ENCODE measurements around the gene C3orf33. TPM values are rescaled to one million over a fixed set of nuclear protein-coding genes. Genes with fewer than 3 reads are reported as not detected.

The C3orf33 gene
- total RNA-seq, 1 donor from 2014 or later = 3.6 TPM

DNA sequence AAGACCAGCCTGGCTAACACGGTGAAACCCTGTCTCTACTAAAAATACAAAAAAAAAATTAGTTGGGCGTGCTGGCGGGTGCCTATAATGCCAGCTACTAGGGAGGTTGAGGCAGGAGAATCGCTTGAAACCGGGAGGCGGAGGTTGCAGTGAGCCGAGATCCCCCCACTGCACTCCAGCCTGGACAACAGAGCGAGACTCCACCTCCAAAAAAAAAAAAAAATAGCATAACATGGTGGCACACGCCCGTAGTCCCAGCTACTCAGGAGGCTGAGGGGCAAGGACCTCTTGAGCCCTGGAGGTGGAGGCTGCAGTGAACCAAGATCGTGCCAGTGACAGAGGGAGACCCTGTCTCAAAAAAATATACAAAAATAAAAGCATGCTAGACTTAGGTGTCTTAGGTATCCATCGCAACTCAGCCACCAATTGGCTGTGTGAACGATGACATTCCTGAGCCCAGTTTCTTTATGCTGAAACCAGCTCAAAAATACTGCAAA, 67.5 kb downstream of the C3orf33 start:
- H3K27me3 ChIP-seq (ENCODE audit: low read depth) = peaks cover 16% of the 10 kb centered on the region
- H3K36me3 ChIP-seq = no peaks in the 10 kb centered on the region
- H3K4me3 ChIP-seq = peak overlapping the region; percentile 27
- intact Hi-C loops (cut with DNase I) = no loop called here
- no peaks in the 10 kb centered on the region for H3K9me3 ChIP-seq
- peaks cover 21% of the 10 kb centered on the region for H3K4me1 ChIP-seq
- peak in 1 of 2 donors; percentile 11 for ATAC-seq
- H3K27ac ChIP-seq = peak overlapping the region; percentile 74
- TF ChIP-seq, protein P1, sequence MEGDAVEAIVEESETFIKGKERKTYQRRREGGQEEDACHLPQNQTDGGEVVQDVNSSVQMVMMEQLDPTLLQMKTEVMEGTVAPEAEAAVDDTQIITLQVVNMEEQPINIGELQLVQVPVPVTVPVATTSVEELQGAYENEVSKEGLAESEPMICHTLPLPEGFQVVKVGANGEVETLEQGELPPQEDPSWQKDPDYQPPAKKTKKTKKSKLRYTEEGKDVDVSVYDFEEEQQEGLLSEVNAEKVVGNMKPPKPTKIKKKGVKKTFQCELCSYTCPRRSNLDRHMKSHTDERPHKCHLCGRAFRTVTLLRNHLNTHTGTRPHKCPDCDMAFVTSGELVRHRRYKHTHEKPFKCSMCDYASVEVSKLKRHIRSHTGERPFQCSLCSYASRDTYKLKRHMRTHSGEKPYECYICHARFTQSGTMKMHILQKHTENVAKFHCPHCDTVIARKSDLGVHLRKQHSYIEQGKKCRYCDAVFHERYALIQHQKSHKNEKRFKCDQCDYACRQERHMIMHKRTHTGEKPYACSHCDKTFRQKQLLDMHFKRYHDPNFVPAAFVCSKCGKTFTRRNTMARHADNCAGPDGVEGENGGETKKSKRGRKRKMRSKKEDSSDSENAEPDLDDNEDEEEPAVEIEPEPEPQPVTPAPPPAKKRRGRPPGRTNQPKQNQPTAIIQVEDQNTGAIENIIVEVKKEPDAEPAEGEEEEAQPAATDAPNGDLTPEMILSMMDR (IDR thresholded peaks at IDR 0.05) = no peak
- no peak for DNase-seq

DNA sequence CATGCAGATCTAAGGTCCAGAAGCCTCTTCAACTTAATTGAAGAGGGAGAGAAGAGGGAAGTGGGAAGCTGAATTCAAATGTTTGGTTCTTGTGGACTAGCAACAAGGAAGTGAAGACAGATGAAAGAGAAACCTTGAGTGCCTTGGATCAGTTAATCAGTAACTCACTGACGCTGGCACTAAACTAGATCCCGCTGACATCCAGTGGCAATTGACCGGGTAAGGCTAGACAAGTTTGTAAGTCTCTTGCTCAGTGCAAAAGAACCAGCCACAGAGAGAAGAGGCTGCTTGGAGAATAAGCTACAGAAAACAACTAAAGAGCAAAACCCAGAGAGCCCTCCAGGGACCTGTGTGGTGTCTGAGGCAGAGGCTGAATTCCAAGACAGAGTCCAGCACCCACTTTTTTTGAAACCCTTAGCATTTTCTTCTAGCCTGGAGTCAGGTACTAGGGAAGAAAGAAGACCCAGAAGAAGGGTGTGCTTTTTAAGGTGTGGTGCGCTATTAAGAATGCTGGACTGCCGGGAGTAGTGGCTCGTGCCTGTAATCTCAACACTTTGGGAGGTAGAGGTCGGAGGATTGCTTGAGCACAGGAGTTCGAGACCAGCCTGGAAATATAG, 68.1 kb downstream of the C3orf33 start:
- TF ChIP-seq, protein P1 (IDR thresholded peaks at IDR 0.05) = no peak
- peak overlapping the region; percentile 27 for H3K4me3 ChIP-seq
- peak overlapping the region; percentile 74 for H3K27ac ChIP-seq
- H3K4me1 ChIP-seq = peaks cover 17% of the 10 kb centered on the region
- ATAC-seq = peak; percentile 94 to 95
- no peak for DNase-seq
- intact Hi-C loops (cut with DNase I) = no loop called here
- no peaks in the 10 kb centered on the region for H3K9me3 ChIP-seq
- H3K27me3 ChIP-seq (ENCODE audit: low read depth) = peaks cover 10% of the 10 kb centered on the region
- no peaks in the 10 kb centered on the region for H3K36me3 ChIP-seq

DNA sequence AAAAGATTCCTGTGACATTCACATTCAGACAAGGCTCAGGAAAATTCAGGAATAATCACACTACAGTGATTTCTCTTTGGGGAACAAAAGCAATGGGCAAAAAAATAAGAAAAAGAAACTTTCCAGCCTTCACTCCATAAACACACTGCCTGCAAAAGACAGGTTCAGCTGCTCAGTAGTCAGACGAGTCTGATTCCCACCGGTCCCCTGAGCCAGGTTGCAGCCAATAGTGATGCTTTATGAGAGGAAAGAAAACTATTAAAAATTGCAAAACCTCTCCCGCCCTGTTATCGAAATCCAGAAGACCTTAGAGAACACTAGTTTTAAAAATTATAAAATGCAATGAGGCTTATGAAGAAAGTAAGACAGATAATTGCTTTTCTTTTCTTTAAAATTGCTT, 69.7 kb downstream of the C3orf33 start:
- DNase-seq (no peak), ATAC-seq (no peak)
- Histone ChIP-seq H3K4me1 (peaks cover 10% of the 10 kb centered on the region), H3K4me3 (no peak overlapping the region), H3K36me3 (no peaks in the 10 kb centered on the region), H3K27ac (peak overlapping the region; percentile 74), H3K27me3 (ENCODE audit: low read depth) (no peaks in the 10 kb centered on the region), H3K9me3 (no peaks in the 10 kb centered on the region)
- TF ChIP-seq, protein P1 (IDR thresholded peaks at IDR 0.05) = no peak
- intact Hi-C loops (cut with DNase I) = no loop called here

DNA sequence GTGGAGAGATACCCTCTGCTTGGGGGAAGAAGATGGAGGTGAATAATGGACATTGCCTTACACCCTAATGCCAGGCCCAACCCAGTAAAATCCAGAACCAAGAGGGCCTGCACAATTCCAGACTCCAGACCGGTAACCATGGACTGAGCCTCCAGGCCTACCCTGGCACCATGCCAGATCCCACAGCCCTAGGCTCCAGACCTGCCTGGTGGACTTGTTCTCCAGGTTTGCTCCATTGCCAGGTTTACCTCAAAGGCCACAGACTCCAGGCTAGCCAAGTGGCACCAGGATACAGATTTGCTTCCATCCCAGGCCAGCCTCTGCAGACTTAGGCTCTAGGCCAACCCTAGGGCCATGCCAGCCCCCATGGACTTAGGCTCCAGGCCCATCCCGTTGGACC, 75.2 kb downstream of the C3orf33 start:
- no peak overlapping the region for H3K4me3 ChIP-seq
- no peaks in the 10 kb centered on the region for H3K27me3 ChIP-seq (ENCODE audit: low read depth)
- H3K4me1 ChIP-seq = no peaks in the 10 kb centered on the region
- no peak for DNase-seq
- ATAC-seq = peak in 1 of 2 donors; percentile 21
- H3K27ac ChIP-seq = no peak overlapping the region
- intact Hi-C loops (cut with DNase I) = no loop called here
- H3K9me3 ChIP-seq = no peaks in the 10 kb centered on the region
- H3K36me3 ChIP-seq = no peaks in the 10 kb centered on the region
- TF ChIP-seq, protein P1 (IDR thresholded peaks at IDR 0.05) = no peak

DNA sequence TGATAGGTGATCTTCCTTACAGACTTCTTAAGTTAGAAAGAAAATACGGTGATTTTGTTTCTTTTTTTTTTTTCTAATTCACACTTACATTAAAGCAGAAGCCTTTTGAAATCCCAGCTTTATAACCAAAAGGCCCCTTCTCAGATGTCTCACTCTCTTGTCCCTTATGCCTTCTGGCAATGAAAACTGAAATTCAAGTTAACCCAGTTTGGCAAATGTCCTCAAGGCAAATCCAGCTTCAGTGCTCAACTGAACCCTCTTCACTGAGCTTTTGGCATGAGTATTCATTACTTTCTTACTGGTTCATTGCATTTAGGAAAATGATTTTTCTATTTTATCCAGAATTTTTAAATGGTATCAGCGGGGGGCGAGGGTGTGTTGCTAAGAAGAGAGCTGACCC, 78.2 kb downstream of the C3orf33 start:
- intact Hi-C loops (cut with DNase I) = no loop called here

More for the DNA sequence above, 78.2 kb downstream of the C3orf33 start:
- H3K4me3 ChIP-seq = no peak overlapping the region
- no peak overlapping the region for H3K27ac ChIP-seq
- no peaks in the 10 kb centered on the region for H3K27me3 ChIP-seq (ENCODE audit: low read depth)
- DNase-seq (no peak), ATAC-seq (no peak)
- H3K9me3 ChIP-seq = no peaks in the 10 kb centered on the region
- H3K36me3 ChIP-seq = no peaks in the 10 kb centered on the region
- TF ChIP-seq, protein P1 (IDR thresholded peaks at IDR 0.05) = no peak
- H3K4me1 ChIP-seq = no peaks in the 10 kb centered on the region
